HG03064 (cell line): ENCODE results near the gene TUG1.

Source experiments
- ATAC-seq: cut with Tn5 transposase; IDR thresholded peaks from one replicate; pipeline ENCODE4 v1.9.1; 2021; ENCODE audit warnings: low read depth; ENCODE audit not compliant: unreplicated experiment

Gene TUG1

GRCh38 chr22:30947173-30947815 lies 21.8 kb upstream of the TUG1 start:
- no peak for ATAC-seq

GRCh38 chr22:30947816-30948454 lies 21.1 kb upstream of the TUG1 start:
- no peak for ATAC-seq

GRCh38 chr22:30948930-30949342 lies 20.1 kb upstream of the TUG1 start:
- no peak for ATAC-seq

GRCh38 chr22:30949934-30950660 lies 19.0 kb upstream of the TUG1 start:
- ATAC-seq: no peak

GRCh38 chr22:30953206-30953605 lies 15.9 kb upstream of the TUG1 start:
- ATAC-seq: no peak

GRCh38 chr22:30955153-30955552 lies 13.9 kb upstream of the TUG1 start:
- ATAC-seq: no peak

- ATAC-seq: no peak
Measured at GRCh38 chr22:30964858-30965257, 4.2 kb upstream of the TUG1 start.

- peak; percentile 28 for ATAC-seq
Measured at GRCh38 chr22:30968015-30968923, 796 bp upstream of the TUG1 start, which contains the start of gene MORC2. Gene MORC2 (minus strand): TSS chr22:30968774. CDS start chr22:30967889, 885 bp downstream.

GRCh38 chr22:30969532-30970355 lies 679 bp downstream of the TUG1 start:
- ATAC-seq: no peak

GRCh38 chr22:30970356-30970746 lies 1.3 kb downstream of the TUG1 start:
- ATAC-seq: no peak

GRCh38 chr22:30978304-30978962 lies 9.4 kb downstream of the TUG1 start:
- no peak for ATAC-seq

- no peak for ATAC-seq
Measured at GRCh38 chr22:30979932-30980331, 10.9 kb downstream of the TUG1 start.

- ATAC-seq: no peak
Measured at GRCh38 chr22:30982512-30982911, 13.4 kb downstream of the TUG1 start.

GRCh38 chr22:30984317-30984716 lies 15.3 kb downstream of the TUG1 start:
- ATAC-seq: no peak

- ATAC-seq: no peak
Measured at GRCh38 chr22:30985561-30986208, 16.6 kb downstream of the TUG1 start.

GRCh38 chr22:30989474-30989873 lies 20.4 kb downstream of the TUG1 start:
- no peak for ATAC-seq

- ATAC-seq: no peak
Measured at GRCh38 chr22:30990690-30991089, 21.6 kb downstream of the TUG1 start.

- ATAC-seq: no peak
Measured at GRCh38 chr22:30992565-30992964, 23.5 kb downstream of the TUG1 start.

GRCh38 chr22:30994960-30995359 lies 25.9 kb downstream of the TUG1 start:
- no peak for ATAC-seq
